NOMO-1 treated with DMSO at 0.1 percent for 48 hours (cell line): Measurements from ENCODE around the gene SKIDA1.

Experiments used
- DNase-seq: peaks from one replicate; lab custom pipeline; 2025; ENCODE audit not compliant: unreplicated experiment; lab: John Stamatoyannopoulos, UW

SKIDA1 gene

DNA sequence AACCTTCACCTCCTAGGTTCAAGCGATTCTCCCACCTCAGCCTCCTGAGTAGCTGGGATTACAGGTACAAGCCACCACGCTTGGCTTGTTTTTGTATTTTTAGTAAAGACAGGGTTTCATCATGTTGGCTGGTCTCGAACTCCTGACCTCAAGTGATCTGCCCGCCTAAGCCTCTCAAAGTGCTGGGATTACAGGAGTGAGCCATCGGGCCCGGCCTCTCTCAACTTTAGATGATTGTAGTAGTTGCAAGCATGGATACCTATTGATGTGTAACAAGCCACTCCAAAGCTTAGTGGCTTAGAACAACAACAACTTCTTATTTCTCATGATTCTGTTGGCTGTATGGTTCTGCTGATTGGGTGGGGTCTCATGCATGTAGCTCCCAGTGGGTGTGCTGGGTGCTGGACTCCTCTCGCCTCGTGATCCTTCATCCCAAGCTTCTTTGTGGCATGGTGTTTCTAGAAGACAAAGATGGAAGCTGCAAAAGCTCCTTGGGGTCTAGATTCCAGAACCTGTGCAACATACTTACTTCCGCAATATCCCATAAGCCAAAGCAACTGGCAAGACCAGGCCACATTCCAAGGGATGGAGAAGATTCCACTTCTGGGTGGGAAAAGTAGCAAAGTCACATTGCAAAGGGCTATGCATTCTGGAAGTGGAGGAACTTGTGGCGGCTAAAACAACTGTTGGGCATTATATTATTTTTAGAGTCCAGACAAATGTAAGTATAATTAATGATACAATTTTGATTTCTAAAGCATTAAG lies 37.9 kb downstream of the SKIDA1 start:
- no peak for DNase-seq

DNA sequence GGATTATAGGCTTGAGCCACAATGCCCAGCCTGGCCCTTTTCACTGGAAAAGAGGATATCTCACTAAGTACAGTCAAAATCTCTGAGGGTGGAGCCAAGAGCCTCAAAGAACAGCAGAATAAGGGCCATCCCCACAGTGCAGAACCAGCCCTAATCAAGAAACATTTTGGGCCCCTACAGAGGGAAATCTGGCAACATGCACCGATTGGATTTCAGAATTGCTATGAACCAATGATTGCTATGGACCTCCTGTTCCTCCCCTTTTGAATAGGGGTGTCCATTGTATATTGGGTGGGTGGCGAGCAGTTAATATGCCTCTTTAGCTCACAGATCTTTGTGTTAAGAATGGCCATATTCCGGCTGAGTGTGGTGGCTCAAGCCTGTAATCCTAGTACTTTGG lies 42.7 kb downstream of the SKIDA1 start:
- no peak for DNase-seq

DNA sequence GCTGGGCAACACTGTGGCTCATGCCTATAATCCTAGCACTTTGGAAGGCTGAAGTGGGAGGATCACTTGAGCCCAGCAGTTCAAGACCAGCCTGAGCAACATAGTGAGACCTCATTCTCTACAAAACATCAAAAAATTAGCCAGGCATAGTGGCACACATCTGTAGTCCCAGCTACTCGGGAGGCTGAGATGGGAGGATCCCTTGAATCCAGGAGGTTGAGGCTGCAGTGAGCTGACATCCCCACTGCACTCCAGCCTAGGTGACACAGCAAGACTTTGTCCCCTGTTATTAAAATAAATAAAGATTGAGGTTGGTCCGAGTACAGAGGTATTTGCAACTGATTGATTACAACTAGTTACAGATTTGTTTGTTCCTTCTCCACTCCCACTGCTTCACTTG lies 44.1 kb downstream of the SKIDA1 start:
- DNase-seq: no peak

DNA sequence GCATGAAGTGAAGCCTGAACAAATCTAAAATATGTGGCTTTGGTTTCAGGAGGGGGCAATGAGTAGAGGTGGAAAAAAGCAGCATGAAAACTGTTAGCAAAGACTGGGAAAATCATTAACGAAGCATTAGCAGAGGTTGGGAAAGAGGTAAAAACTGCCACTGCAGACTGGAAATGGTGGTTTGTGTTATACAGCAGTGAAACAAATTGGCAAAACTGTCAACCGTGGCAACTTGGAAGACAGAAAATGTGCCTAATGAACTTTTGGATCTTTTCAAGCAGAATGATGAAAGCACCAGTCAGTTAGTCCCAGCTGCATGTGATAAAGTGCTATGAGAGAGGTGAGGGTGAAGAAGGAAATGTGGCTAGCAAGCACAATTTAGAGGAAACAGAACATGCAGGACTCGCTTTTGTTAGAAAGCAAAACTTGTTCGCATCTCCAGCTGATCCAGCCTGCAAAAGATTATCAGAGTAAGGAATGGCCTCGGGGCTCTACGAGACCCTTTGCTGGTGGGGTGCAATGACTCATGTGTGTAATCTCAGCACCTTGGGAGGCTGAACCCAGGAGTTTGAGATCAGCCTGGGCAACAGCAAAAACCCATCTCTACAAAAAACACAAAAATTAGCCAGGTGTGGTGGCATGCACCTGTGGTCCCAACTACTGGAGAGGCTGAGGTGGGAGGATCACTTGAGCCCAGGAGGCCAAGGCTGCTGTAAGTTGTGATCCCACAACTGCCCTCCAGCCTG lies 45.7 kb downstream of the SKIDA1 start:
- DNase-seq: no peak

DNA sequence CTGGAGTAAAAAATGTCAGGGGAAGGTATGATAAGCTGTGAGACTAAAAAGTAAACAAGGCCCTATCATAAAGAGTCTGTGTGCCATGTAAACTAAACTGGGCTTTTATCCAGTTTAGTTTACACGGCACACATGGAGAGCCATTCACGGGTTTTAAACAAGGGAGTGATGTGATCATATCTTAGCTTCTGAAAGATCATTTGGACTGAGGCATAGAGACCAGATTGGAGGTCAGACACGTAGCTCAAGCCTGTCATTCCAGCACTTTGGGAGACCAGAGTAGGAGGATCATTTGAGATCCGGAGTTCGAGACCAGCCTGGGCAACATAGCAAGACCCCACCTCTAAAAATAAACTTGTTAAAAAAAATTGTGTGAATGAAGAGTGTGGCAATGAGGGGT lies 50.1 kb downstream of the SKIDA1 start:
- no peak for DNase-seq

DNA sequence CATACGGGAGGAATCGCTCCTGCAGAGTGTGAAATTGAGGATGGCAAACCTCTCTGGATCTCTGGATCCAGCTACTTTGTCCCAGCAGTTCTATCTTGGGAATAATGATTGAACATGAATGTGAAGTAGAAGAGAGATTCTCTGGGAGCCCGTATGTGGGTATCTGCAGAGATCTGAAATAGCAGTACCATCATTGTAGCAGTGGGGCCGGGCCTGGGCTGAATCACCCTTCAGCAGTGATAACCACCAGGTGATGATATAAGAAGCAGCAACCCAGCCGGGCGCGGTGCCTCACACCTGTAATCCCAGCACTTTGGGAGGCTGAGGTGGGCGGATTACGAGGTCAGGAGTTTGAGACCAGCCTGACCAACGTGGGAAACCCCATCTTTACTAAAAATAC lies 51.9 kb downstream of the SKIDA1 start:
- DNase-seq: no peak

DNA sequence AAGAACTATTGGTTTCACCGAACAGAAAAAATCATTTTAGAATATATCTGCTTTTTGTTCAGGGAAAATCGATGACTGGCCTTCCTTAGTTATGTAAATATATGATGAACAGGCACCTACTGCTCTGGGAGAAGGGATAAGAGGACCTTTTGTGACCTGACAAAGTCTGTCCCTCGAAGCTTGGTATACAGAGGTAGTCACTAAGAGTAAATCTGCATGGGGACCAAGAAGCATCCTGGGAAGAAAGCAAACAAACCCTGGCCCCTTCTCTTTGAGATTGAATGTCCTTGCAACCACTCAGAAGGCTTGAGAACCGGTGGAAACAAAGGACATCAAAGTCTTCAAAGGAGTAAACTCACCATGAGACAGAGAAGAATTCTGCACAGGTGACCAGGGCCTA lies 52.3 kb downstream of the SKIDA1 start:
- no peak for DNase-seq

DNA sequence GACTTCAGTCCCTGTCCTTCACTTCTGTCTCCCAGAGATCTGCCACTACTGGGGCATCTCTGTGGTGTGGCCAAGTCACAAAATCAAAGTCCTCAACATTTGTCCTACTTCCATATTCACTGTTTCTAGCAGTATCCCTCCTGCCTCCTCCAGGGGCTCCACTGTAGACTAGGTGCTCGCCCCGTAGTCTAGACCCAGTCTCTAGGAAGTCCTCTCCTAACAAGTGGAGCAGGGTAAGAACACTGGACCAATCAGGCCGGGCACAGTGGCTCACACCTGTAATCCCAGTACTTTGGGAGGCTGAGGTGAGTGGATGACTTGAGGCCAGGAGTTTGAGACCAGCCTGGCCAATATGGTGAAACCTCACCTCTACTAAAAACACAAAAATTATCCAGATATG lies 57.4 kb downstream of the SKIDA1 start:
- DNase-seq: no peak

DNA sequence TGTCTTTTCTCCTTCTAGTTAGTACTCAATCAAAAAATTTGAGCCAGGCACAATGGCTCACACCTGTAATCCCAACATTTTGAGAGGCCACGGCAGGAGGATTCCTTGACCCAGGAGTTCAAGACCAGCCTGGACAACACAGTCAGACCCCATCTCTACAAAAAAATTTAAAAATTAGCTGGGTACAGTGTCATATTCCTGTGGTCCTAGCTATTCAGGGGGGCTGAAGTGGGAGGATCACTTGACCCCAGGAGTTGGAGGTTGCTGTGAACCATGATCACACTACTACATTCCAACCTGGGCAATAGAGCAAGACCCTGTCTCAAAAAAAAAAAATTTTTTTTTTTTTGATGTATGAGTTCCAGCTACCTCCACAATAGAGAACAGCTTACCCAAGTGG lies 57.8 kb downstream of the SKIDA1 start:
- no peak for DNase-seq

DNA sequence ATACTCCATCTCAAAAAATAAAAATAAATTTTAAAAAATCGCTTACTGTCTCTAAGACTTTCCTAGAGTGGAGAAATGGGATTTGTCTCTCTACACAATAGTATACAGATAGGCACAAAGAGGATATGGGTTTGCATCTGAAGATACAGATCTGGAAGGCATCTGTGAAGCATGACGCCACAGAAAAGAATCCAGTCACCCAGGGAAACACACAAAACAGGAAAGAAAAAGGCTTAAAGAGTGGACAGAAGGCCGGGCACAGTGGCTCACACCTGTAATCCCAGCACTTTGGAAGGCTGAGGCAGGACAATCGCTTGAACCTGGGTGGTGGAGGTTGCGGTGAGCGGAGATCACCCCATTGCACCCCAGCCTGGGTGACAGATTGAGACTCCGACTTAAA lies 61.3 kb downstream of the SKIDA1 start:
- no peak for DNase-seq
